Upper lobe of left lung (tissue), 4 donors: ENCODE measurements around the gene TMEM44.

Experiments used
- CTCF ChIP-seq, 6 experiments: fragments of 450-650 bp in 4 of 6; fragments of 200-600 bp in 2 of 6; sonication (generic) in 2 of 6; IDR thresholded peaks; one replicate each; pipeline ENCODE4 v1.5.1; 2016 to 2019; ENCODE audit warnings: antibody characterized with exemption in 6 of 6
- POLR2A ChIP-seq, 4 donors: fragments of 450-650 bp; IDR thresholded peaks; one replicate each; pipeline ENCODE4 v1.5.1; 2016 to 2017; ENCODE audit warnings: antibody characterized with exemption in 4 of 4, mild to moderate bottlenecking in 2 of 4

DNA sequence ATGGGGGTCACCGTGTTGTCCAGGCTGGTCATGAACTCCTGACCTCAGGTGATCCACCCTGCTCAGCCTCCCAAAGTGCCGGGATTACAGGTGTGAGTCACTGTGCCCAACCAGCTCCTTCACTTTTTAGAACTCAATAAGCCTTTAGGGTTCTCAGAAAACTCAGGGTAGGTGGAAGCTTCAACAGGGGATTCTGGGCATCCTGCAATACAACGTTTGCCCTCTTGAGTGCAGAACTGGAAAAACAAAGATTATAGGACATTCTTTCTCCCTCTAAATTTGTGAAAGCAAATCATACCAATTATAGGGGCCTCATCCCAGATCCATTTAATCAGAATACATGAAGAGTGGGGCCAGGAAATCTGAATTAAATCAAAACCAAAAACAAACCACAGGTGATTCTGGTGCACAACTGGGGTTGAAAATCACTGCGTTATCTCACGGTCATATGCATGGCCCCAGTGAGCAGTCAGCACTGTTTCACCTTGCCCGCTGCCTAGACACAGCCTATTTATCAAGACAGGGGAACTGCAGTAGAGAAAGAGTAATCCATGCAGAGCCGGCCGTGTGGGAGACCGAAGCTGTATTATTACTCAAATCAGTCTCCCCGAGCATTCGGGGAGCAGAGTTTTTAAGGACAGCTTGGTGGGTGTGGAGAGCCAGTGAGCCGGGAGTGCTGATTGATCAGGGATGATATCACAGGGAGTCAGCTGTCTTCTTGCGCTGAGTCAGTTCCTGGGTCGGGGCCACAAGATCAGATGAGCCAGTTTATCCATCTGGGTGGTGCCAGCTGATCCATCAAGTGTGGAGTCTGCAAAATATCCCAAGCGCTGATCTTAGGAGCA lies 58.4 kb downstream of the TMEM44 start:
- TF ChIP-seq CTCF (IDR thresholded peaks at IDR 0.05) (no peak), POLR2A (IDR thresholded peaks at IDR 0.05) (peak in 1 of 4 donors; percentile 30)
